Effector memory CD4-positive, alpha-beta T cell (primary cell): ENCODE results near the gene CCDC154.

Experiments used
- DNase-seq, 3 donors: peaks; one replicate each; pipeline ENCODE4 v3.0.0-alpha.2; 2020
- H3K27ac ChIP-seq: 2 replicates; pipeline ENCODE4 v1.7.0; 2013; ENCODE audit warnings: mild to moderate bottlenecking, low read length, moderate library complexity; ENCODE audit not compliant: insufficient read depth, poor library complexity, severe bottlenecking
- H3K27me3 ChIP-seq: replicated peaks from 2 replicates; pipeline ENCODE4 v1.7.0; 2013; ENCODE audit warnings: mild to moderate bottlenecking, low read length; ENCODE audit not compliant: insufficient read depth, control insufficient read depth, poor library complexity, severe bottlenecking
- H3K36me3 ChIP-seq: 2 replicates; pipeline ENCODE4 v1.7.0; 2013; ENCODE audit warnings: mild to moderate bottlenecking, low read length, moderate library complexity; ENCODE audit not compliant: control insufficient read depth, insufficient read depth
- H3K4me1 ChIP-seq: 2 replicates; pipeline ENCODE4 v1.7.0; 2013; ENCODE audit warnings: low read length, mild to moderate bottlenecking; ENCODE audit not compliant: control insufficient read depth, insufficient read depth, poor library complexity, severe bottlenecking
- H3K4me3 ChIP-seq: 2 replicates; pipeline ENCODE4 v1.7.0; 2013; ENCODE audit warnings: low read length, low read depth, mild to moderate bottlenecking; ENCODE audit not compliant: insufficient read depth, poor library complexity, severe bottlenecking
- H3K9me3 ChIP-seq: 2 replicates; pipeline ENCODE4 v1.7.0; 2013; ENCODE audit warnings: mild to moderate bottlenecking, low read length, moderate library complexity; ENCODE audit not compliant: control insufficient read depth

Gene CCDC154

GRCh38 chr16:1436731-1437355, 7.5 kb downstream of the CCDC154 start:
- no peak for DNase-seq
- Histone ChIP-seq H3K4me1 (no peaks in the 10 kb centered on the region), H3K4me3 (no peak overlapping the region), H3K9me3 (no peaks in the 10 kb centered on the region), H3K36me3 (no peaks in the 10 kb centered on the region), H3K27me3 (no peaks in the 10 kb centered on the region), H3K27ac (no peak overlapping the region)

- Histone ChIP-seq H3K27me3 (no peaks in the 10 kb centered on the region), H3K4me3 (no peak overlapping the region), H3K36me3 (no peaks in the 10 kb centered on the region), H3K27ac (no peak overlapping the region), H3K4me1 (no peaks in the 10 kb centered on the region), H3K9me3 (no peaks in the 10 kb centered on the region)
- no peak for DNase-seq
These were observed 8.2 kb downstream of the CCDC154 start for GRCh38 chr16:1435921-1436697.

- Histone ChIP-seq H3K9me3 (no peaks in the 10 kb centered on the region), H3K4me3 (no peak overlapping the region), H3K4me1 (no peaks in the 10 kb centered on the region), H3K36me3 (no peaks in the 10 kb centered on the region), H3K27ac (no peak overlapping the region), H3K27me3 (no peaks in the 10 kb centered on the region)
- DNase-seq: no peak
These were observed 9.4 kb downstream of the CCDC154 start for GRCh38 chr16:1434644-1435592.

GRCh38 chr16:1433756-1434155, 10.6 kb downstream of the CCDC154 start:
- Histone ChIP-seq H3K27ac (no peak overlapping the region), H3K9me3 (no peaks in the 10 kb centered on the region), H3K27me3 (no peaks in the 10 kb centered on the region), H3K4me1 (no peaks in the 10 kb centered on the region), H3K36me3 (no peaks in the 10 kb centered on the region), H3K4me3 (no peak overlapping the region)
- no peak for DNase-seq

- Histone ChIP-seq H3K27me3 (no peaks in the 10 kb centered on the region), H3K27ac (no peak overlapping the region), H3K4me3 (no peak overlapping the region), H3K4me1 (no peaks in the 10 kb centered on the region), H3K36me3 (no peaks in the 10 kb centered on the region), H3K9me3 (no peaks in the 10 kb centered on the region)
- no peak for DNase-seq
These were observed 11.1 kb downstream of the CCDC154 start for GRCh38 chr16:1433263-1433560.

GRCh38 chr16:1432388-1433262, 11.7 kb downstream of the CCDC154 start:
- DNase-seq: no peak
- no peaks in the 10 kb centered on the region for H3K27me3 ChIP-seq
- no peak overlapping the region for H3K27ac ChIP-seq
- no peaks in the 10 kb centered on the region for H3K36me3 ChIP-seq
- H3K4me3 ChIP-seq: no peak overlapping the region
- H3K9me3 ChIP-seq: no peaks in the 10 kb centered on the region
- H3K4me1 ChIP-seq: no peaks in the 10 kb centered on the region

- no peaks in the 10 kb centered on the region for H3K27me3 ChIP-seq
- DNase-seq: no peak
- no peak overlapping the region for H3K4me3 ChIP-seq
- no peaks in the 10 kb centered on the region for H3K36me3 ChIP-seq
- no peaks in the 10 kb centered on the region for H3K4me1 ChIP-seq
- no peaks in the 10 kb centered on the region for H3K9me3 ChIP-seq
- H3K27ac ChIP-seq: no peak overlapping the region
These were observed 12.7 kb downstream of the CCDC154 start for GRCh38 chr16:1431497-1432270.

GRCh38 chr16:1430759-1431496, 13.4 kb downstream of the CCDC154 start, which contains the start of gene PERCC1:
Gene PERCC1, plus strand, starts transcription at chr16:1431078. Its CDS starts 1,516 bp downstream, at chr16:1432594.
- Histone ChIP-seq H3K9me3 (no peaks in the 10 kb centered on the region), H3K36me3 (no peaks in the 10 kb centered on the region), H3K27me3 (no peaks in the 10 kb centered on the region), H3K27ac (no peak within 1 kb of the TSS), H3K4me1 (no peaks in the 10 kb centered on the region), H3K4me3 (no peak within 1 kb of the TSS)
- no peak for DNase-seq
